HEK293 (cell line): Measurements from ENCODE around the gene PLD6.

ENCODE experiments used
- CTCF ChIA-PET: fragments of 350-600 bp; formaldehyde crosslinking; extraction: SDS; loops from one replicate; lab custom pipeline; 2021; ENCODE audit warnings: antibody characterized with exemption; lab: Yijun Ruan, JAX
- POLR2A ChIA-PET: fragments of 300-600 bp; formaldehyde crosslinking; extraction: SDS; loops from one replicate; lab custom pipeline; 2020; ENCODE audit warnings: antibody characterized with exemption, inconsistent platforms; lab: Yijun Ruan, JAX
- H3K27ac ChIP-seq: fragments of 200-500 bp; sonication (Bioruptor generic); 2 replicates; pipeline ENCODE4 v1.5.1; 2014; ENCODE audit warnings: low read depth, low read length, control low read depth, inconsistent platforms; ENCODE audit errors: extremely low read depth
- H3K36me3 ChIP-seq, 2 experiments: fragments of 200-500 bp in 1 of 2; sonication (Bioruptor generic) in 1 of 2; 1 replicate in 1 of 2; 2 replicates in 1 of 2; pipeline ENCODE4 v1.5.1; 2014 to 2017; ENCODE audit warnings: inconsistent platforms in 2 of 2, low read length in 2 of 2; ENCODE audit not compliant: control insufficient read depth in 2 of 2, insufficient read depth in 1 of 2
- H3K4me1 ChIP-seq: fragments of 200-500 bp; sonication (Bioruptor generic); 2 replicates; pipeline ENCODE4 v1.5.1; 2014; ENCODE audit warnings: mild to moderate bottlenecking, low read length, inconsistent platforms; ENCODE audit not compliant: control insufficient read depth, insufficient read depth
- H3K4me3 ChIP-seq: 2 replicates; pipeline ENCODE4 v1.5.1; 2011; ENCODE audit warnings: low read depth, mild to moderate bottlenecking, control low read depth, low read length, moderate library complexity
- H3K9me3 ChIP-seq: fragments of 200-500 bp; sonication (Bioruptor generic); 2 replicates; pipeline ENCODE4 v1.5.1; 2014; ENCODE audit warnings: low read depth, low read length, inconsistent platforms; ENCODE audit not compliant: control insufficient read depth, insufficient read depth
- AEBP2 ChIP-seq: fragments of 450-650 bp; formaldehyde crosslinking; IDR thresholded peaks from 2 replicates; pipeline ENCODE4 v1.5.1; 2016; ENCODE audit warnings: missing biosample characterization, missing genetic modification characterization, borderline replicate concordance
- HOXC10 ChIP-seq: sonication (generic); formaldehyde crosslinking; IDR thresholded peaks from 2 replicates; pipeline ENCODE4 v1.8.1; 2023; ENCODE audit warnings: mild to moderate bottlenecking, missing genetic modification reagents
- PATZ1 ChIP-seq: fragments of 450-650 bp; formaldehyde crosslinking; IDR thresholded peaks from 2 replicates; pipeline ENCODE4 v1.5.1; 2016; ENCODE audit warnings: missing biosample characterization, missing genetic modification characterization
- PRDM10 ChIP-seq: fragments of 450-650 bp; formaldehyde crosslinking; IDR thresholded peaks from 2 replicates; pipeline ENCODE4 v1.5.1; 2016; ENCODE audit warnings: missing biosample characterization, missing genetic modification characterization
- TRIM28 ChIP-seq: IDR thresholded peaks from 2 replicates; pipeline ENCODE4 v1.6.1; 2011; ENCODE audit warnings: low read length, control low read depth, borderline replicate concordance
- ZNF211 ChIP-seq: fragments of 450-650 bp; formaldehyde crosslinking; IDR thresholded peaks from 2 replicates; pipeline ENCODE4 v1.5.1; 2016; ENCODE audit warnings: low read depth, missing biosample characterization, missing genetic modification characterization
- ZNF280D ChIP-seq: fragments of 450-650 bp; formaldehyde crosslinking; IDR thresholded peaks from 2 replicates; pipeline ENCODE4 v1.5.1; 2016; ENCODE audit warnings: missing biosample characterization, missing genetic modification characterization
- ZNF362 ChIP-seq: fragments of 450-650 bp; formaldehyde crosslinking; IDR thresholded peaks from 2 replicates; pipeline ENCODE4 v1.5.1; 2016; ENCODE audit warnings: missing biosample characterization, missing genetic modification characterization
- ZNF600 ChIP-seq: fragments of 450-650 bp; formaldehyde crosslinking; IDR thresholded peaks from 2 replicates; pipeline ENCODE4 v1.5.1; 2016; ENCODE audit warnings: missing biosample characterization, missing genetic modification characterization
- ZNF830 ChIP-seq: fragments of 450-650 bp; IDR thresholded peaks from 2 replicates; pipeline ENCODE4 v1.5.0; 2018; ENCODE audit warnings: missing biosample characterization, missing genetic modification characterization, low read depth, mild to moderate bottlenecking, moderate library complexity

Gene PLD6

GRCh38 chr17:17180741-17181525, 25.2 kb downstream of the PLD6 start (continued):
- TF ChIP-seq ZNF280D (no peak), ZNF362 (no peak), AEBP2 (no peak), ZNF211 (tag by site-specific recombination) (no peak), PATZ1 (no peak), TRIM28 (no peak), ZNF830 (tag by site-specific recombination) (no peak), HOXC10 (CRISPR knock-in tag) (no peak)
- TF ChIP-seq, all 188 proteins: peak for 0

GRCh38 chr17:17180141-17180603, 26.0 kb downstream of the PLD6 start:
- Histone ChIP-seq H3K4me1 (no peaks in the 10 kb centered on the region), H3K27ac (no peak overlapping the region), H3K9me3 (no peaks in the 10 kb centered on the region), H3K36me3 (peaks cover 18 to 94% of the 10 kb centered on the region in 2 experiments), H3K4me3 (no peak overlapping the region)
- POLR2A ChIA-PET: no interaction called here
- TF ChIP-seq PRDM10 (no peak), ZNF600 (tag by site-specific recombination) (0 out of 2 replicates have a peak, but pooled peaks have one; percentile 38)
- CTCF ChIA-PET: interaction anchor here (1.7 kb wide), 1 partner anchor 39 kb away, joined by 7 read pairs; no protein-coding TSS in a partner anchor
